HepG2 (cell line): ENCODE measurements around the gene GPSM1. TPM values are rescaled to one million over a fixed set of nuclear protein-coding genes. Genes with fewer than 3 reads are reported as not detected.

ENCODE experiments used
- ARNT2 ChIP-seq: sonication (generic); formaldehyde crosslinking; IDR thresholded peaks from 2 replicates; pipeline ENCODE4 v1.8.0; 2022; ENCODE audit warnings: mild to moderate bottlenecking, low read depth, missing genetic modification reagents, moderate library complexity
- GATAD1 ChIP-seq: IDR thresholded peaks from 2 replicates; pipeline ENCODE4 v1.6.1; 2016; ENCODE audit warnings: missing genetic modification reagents, missing compliant biosample characterization
- GLI4 ChIP-seq: sonication (generic); formaldehyde crosslinking; IDR thresholded peaks from 2 replicates; pipeline ENCODE4 v1.5.1; 2020; ENCODE audit warnings: missing genetic modification reagents, mild to moderate bottlenecking, moderate library complexity, borderline replicate concordance
- HNRNPH1 ChIP-seq: fragments of 200-400 bp; formaldehyde crosslinking; optimal IDR thresholded peaks from 2 replicates; pipeline ENCODE3; 2017; ENCODE audit warnings: mild to moderate bottlenecking, low read depth, low read length
- HOXA9 ChIP-seq: sonication (generic); formaldehyde crosslinking; IDR thresholded peaks from 2 replicates; pipeline ENCODE4 v1.8.1; 2022; ENCODE audit warnings: missing genetic modification reagents, mild to moderate bottlenecking, moderate library complexity, borderline replicate concordance
- MEF2D ChIP-seq: sonication (generic); formaldehyde crosslinking; IDR thresholded peaks from 2 replicates; pipeline ENCODE4 v1.5.1; 2020; ENCODE audit warnings: mild to moderate bottlenecking, missing genetic modification reagents
- PAF1 ChIP-seq: IDR thresholded peaks from 2 replicates; pipeline ENCODE4 v1.6.1; 2016; ENCODE audit warnings: missing genetic modification reagents, missing compliant biosample characterization
- RFX3 ChIP-seq: IDR thresholded peaks from 2 replicates; pipeline ENCODE4 v1.6.1; 2016; ENCODE audit warnings: missing biosample characterization, missing genetic modification reagents
- SALL1 ChIP-seq: sonication (generic); formaldehyde crosslinking; IDR thresholded peaks from 2 replicates; pipeline ENCODE4 v1.8.0; 2022; ENCODE audit warnings: mild to moderate bottlenecking, missing genetic modification reagents
- TBX3 ChIP-seq: fragments of 450-650 bp; IDR thresholded peaks from 2 replicates; pipeline ENCODE4 v1.6.1; 2017; ENCODE audit warnings: antibody characterized with exemption, mild to moderate bottlenecking, inconsistent platforms, borderline replicate concordance
- ZFP36 ChIP-seq: fragments of 150-350 bp; IDR thresholded peaks from 2 replicates; pipeline ENCODE4 v1.6.1; 2018; ENCODE audit warnings: borderline replicate concordance, low read length, low read depth; ENCODE audit not compliant: partially characterized antibody
- ZNF431 ChIP-seq: sonication (generic); formaldehyde crosslinking; IDR thresholded peaks from 2 replicates; pipeline ENCODE4 v1.9.0; 2022; ENCODE audit warnings: missing genetic modification reagents, low read depth, mild to moderate bottlenecking, borderline replicate concordance
- ZNF562 ChIP-seq: sonication (generic); formaldehyde crosslinking; IDR thresholded peaks from 2 replicates; pipeline ENCODE4 v1.8.0; 2022; ENCODE audit warnings: missing genetic modification reagents, borderline replicate concordance
- ZNF564 ChIP-seq: sonication (generic); formaldehyde crosslinking; IDR thresholded peaks from 2 replicates; pipeline ENCODE4 v1.8.1; 2023; ENCODE audit warnings: mild to moderate bottlenecking, missing genetic modification reagents
- ZNF567 ChIP-seq: sonication (generic); formaldehyde crosslinking; IDR thresholded peaks from 2 replicates; pipeline ENCODE4 v1.8.1; 2023; ENCODE audit warnings: mild to moderate bottlenecking, missing genetic modification reagents, borderline replicate concordance
- ZNF598 ChIP-seq: sonication (generic); formaldehyde crosslinking; IDR thresholded peaks from 2 replicates; pipeline ENCODE4 v1.5.1; 2020; ENCODE audit warnings: mild to moderate bottlenecking, missing genetic modification reagents, borderline replicate concordance
- ZSCAN22 ChIP-seq: sonication (generic); formaldehyde crosslinking; IDR thresholded peaks from 2 replicates; pipeline ENCODE4 v1.4.0; 2020; ENCODE audit warnings: mild to moderate bottlenecking, missing genetic modification reagents
- polyA plus RNA-seq, 8 experiments: library from polyadenylated mRNA; depleted of rRNA in 3 of 8; stranded (reverse) in 7 of 8; unstranded in 1 of 8; fragments of >200 nt; fragmentation: Illumina TruSeq in 4 of 8; extraction: Trizol in 4 of 8; gene quantifications; 2 replicates each; pipeline versions ENCODE4 v1.2.1 to v1.2.3, GENCODE V29; 2011 to 2016; ENCODE audit warnings: low read depth in 4 of 8, missing spikeins in 1 of 8, mixed read lengths in 1 of 8; ENCODE audit not compliant: insufficient read depth in 1 of 8
- total RNA-seq, 5 experiments: library from RNA; depleted of rRNA; stranded (reverse); fragments of >200 nt; fragmentation: Illumina TruSeq; extraction: Trizol; gene quantifications; 2 replicates each; pipeline ENCODE4 v1.2.3, GENCODE V29; 2016; ENCODE audit warnings: low read depth in 1 of 5
- TF ChIP-seq, protein P1 (sequence below): sonication (generic); formaldehyde crosslinking; IDR thresholded peaks from 2 replicates; pipeline ENCODE4 v1.8.1; 2023; ENCODE audit warnings: missing genetic modification reagents, inconsistent platforms, borderline replicate concordance
- TF ChIP-seq, protein P2 (sequence below): fragments of 450-650 bp; IDR thresholded peaks from 2 replicates; pipeline ENCODE4 v1.6.1; 2016
- TF ChIP-seq, protein P3 (sequence below): sonication (generic); formaldehyde crosslinking; IDR thresholded peaks from 2 replicates; pipeline ENCODE4 v1.8.1; 2023; ENCODE audit warnings: mild to moderate bottlenecking, missing genetic modification reagents
- TF ChIP-seq, protein P4 (sequence below): sonication (generic); formaldehyde crosslinking; IDR thresholded peaks from 2 replicates; pipeline ENCODE4 v1.4.0; 2020; ENCODE audit warnings: mild to moderate bottlenecking, missing genetic modification reagents
- TF ChIP-seq, protein P5 (sequence below): sonication (generic); formaldehyde crosslinking; IDR thresholded peaks from 2 replicates; pipeline ENCODE4 v1.5.1; 2020; ENCODE audit warnings: missing genetic modification reagents, mild to moderate bottlenecking, borderline replicate concordance

Gene GPSM1
- total and polyA plus RNA-seq, 2 of the 13 experiments (the other 11 are each of a cell fraction or from before 2014, with no cell fraction given): 1.0 to 2.4 TPM

DNA sequence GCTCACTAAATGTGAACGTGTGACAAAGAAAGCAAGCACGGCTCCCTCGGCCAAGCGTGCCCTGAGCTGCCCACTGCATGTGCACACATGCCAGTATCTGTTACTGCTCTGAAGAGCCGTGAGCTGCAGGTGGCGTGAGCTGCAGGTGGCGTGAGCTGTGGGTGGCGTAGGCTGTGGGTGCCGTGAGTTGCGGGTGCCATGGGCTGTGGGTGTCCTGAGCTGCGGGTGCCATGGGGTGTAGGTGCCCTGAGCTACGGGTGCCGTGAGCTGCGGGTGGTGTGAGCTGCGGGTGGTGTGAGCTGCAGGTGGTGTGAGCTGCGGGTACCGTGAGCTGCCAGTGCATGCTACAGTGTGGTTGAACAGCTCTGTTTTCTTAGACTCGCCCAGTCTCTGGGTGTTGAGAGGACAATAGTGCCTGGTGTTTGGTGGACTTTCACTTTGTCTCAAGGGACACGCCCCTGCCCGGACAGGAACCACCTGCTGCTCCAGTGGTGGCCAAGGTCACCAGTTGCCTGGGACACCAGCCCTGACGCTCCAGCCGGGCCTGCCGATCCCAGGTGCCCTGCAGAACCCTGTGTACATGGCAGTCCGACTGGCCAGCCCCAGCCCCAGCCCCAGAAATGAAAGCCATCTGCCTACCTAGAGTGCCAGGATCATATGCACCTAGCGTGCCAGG, 30.2 kb upstream of the GPSM1 start (continued):
- TF ChIP-seq ARNT2 (CRISPR knock-in tag) (no peak), ZSCAN22 (no peak), ZNF598 (no peak), TBX3 (peak; percentile 39; the same call in 1 of the 2 replicates), GATAD1 (CRISPR knock-in tag) (peak; percentile 42; the same call in 1 of the 2 replicates), PAF1 (no peak), HOXA9 (CRISPR knock-in tag) (no peak), GLI4 (CRISPR knock-in tag) (no peak), MEF2D (CRISPR knock-in tag) (no peak), ZNF431 (CRISPR knock-in tag) (no peak), ZNF567 (CRISPR knock-in tag) (no peak), HNRNPH1 (no peak), SALL1 (CRISPR knock-in tag) (peak; percentile 56), ZFP36 (no peak), ZNF562 (CRISPR knock-in tag) (no peak), ZNF564 (CRISPR knock-in tag) (peak; percentile 98), RFX3 (CRISPR knock-in tag) (peak; percentile 88)
- TF ChIP-seq, protein P1, sequence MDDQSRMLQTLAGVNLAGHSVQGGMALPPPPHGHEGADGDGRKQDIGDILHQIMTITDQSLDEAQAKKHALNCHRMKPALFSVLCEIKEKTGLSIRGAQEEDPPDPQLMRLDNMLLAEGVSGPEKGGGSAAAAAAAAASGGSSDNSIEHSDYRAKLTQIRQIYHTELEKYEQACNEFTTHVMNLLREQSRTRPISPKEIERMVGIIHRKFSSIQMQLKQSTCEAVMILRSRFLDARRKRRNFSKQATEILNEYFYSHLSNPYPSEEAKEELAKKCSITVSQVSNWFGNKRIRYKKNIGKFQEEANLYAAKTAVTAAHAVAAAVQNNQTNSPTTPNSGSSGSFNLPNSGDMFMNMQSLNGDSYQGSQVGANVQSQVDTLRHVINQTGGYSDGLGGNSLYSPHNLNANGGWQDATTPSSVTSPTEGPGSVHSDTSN: no peak
- TF ChIP-seq, protein P2, sequence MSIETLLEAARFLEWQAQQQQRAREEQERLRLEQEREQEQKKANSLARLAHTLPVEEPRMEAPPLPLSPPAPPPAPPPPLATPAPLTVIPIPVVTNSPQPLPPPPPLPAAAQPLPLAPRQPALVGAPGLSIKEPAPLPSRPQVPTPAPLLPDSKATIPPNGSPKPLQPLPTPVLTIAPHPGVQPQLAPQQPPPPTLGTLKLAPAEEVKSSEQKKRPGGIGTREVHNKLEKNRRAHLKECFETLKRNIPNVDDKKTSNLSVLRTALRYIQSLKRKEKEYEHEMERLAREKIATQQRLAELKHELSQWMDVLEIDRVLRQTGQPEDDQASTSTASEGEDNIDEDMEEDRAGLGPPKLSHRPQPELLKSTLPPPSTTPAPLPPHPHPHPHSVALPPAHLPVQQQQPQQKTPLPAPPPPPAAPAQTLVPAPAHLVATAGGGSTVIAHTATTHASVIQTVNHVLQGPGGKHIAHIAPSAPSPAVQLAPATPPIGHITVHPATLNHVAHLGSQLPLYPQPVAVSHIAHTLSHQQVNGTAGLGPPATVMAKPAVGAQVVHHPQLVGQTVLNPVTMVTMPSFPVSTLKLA: peak; percentile 34
- TF ChIP-seq, protein P3, sequence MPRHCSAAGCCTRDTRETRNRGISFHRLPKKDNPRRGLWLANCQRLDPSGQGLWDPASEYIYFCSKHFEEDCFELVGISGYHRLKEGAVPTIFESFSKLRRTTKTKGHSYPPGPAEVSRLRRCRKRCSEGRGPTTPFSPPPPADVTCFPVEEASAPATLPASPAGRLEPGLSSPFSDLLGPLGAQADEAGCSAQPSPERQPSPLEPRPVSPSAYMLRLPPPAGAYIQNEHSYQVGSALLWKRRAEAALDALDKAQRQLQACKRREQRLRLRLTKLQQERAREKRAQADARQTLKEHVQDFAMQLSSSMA: no peak
- TF ChIP-seq, protein P4, sequence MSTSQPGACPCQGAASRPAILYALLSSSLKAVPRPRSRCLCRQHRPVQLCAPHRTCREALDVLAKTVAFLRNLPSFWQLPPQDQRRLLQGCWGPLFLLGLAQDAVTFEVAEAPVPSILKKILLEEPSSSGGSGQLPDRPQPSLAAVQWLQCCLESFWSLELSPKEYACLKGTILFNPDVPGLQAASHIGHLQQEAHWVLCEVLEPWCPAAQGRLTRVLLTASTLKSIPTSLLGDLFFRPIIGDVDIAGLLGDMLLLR: no peak
- TF ChIP-seq, protein P5, sequence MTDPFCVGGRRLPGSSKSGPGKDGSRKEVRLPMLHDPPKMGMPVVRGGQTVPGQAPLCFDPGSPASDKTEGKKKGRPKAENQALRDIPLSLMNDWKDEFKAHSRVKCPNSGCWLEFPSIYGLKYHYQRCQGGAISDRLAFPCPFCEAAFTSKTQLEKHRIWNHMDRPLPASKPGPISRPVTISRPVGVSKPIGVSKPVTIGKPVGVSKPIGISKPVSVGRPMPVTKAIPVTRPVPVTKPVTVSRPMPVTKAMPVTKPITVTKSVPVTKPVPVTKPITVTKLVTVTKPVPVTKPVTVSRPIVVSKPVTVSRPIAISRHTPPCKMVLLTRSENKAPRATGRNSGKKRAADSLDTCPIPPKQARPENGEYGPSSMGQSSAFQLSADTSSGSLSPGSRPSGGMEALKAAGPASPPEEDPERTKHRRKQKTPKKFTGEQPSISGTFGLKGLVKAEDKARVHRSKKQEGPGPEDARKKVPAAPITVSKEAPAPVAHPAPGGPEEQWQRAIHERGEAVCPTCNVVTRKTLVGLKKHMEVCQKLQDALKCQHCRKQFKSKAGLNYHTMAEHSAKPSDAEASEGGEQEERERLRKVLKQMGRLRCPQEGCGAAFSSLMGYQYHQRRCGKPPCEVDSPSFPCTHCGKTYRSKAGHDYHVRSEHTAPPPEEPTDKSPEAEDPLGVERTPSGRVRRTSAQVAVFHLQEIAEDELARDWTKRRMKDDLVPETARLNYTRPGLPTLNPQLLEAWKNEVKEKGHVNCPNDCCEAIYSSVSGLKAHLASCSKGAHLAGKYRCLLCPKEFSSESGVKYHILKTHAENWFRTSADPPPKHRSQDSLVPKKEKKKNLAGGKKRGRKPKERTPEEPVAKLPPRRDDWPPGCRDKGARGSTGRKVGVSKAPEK (CRISPR knock-in tag): no peak
